ENCODE data around the gene NT5C1B.

GRCh38 chr2:18592372-18592771 is 3.0 kb upstream of the NT5C1B start:
- TF ChIP-seq, protein P1, sequence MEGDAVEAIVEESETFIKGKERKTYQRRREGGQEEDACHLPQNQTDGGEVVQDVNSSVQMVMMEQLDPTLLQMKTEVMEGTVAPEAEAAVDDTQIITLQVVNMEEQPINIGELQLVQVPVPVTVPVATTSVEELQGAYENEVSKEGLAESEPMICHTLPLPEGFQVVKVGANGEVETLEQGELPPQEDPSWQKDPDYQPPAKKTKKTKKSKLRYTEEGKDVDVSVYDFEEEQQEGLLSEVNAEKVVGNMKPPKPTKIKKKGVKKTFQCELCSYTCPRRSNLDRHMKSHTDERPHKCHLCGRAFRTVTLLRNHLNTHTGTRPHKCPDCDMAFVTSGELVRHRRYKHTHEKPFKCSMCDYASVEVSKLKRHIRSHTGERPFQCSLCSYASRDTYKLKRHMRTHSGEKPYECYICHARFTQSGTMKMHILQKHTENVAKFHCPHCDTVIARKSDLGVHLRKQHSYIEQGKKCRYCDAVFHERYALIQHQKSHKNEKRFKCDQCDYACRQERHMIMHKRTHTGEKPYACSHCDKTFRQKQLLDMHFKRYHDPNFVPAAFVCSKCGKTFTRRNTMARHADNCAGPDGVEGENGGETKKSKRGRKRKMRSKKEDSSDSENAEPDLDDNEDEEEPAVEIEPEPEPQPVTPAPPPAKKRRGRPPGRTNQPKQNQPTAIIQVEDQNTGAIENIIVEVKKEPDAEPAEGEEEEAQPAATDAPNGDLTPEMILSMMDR (IDR thresholded peaks at IDR 0.05), result no peak
- no peak for TF ChIP-seq POLR2A (IDR thresholded peaks at IDR 0.05)
